K562 (cell line): ENCODE data around the gene GYG1. TPM values are rescaled to one million over a fixed set of nuclear protein-coding genes. Genes with fewer than 3 reads are reported as not detected.

ENCODE experiments used
- ATAC-seq: fragments of 200-7000 bp; cut with Tn5 transposase; 3 replicates; pipeline ENCODE4 v1.9.1; 2020; ENCODE audit warnings: moderate library complexity
- BruUV-seq: library from RNA; stranded (reverse); fragments of 400-500 nt; replicated peaks from 2 replicates; lab custom pipeline; 2021; lab: Mats Ljungman, UMichigan
- CTCF ChIA-PET: fragments of 300-600 bp; formaldehyde crosslinking; extraction: SDS; loops from one replicate; lab custom pipeline; 2021; ENCODE audit warnings: low intra/inter-chr PET ratio; lab: Yijun Ruan, JAX
- POLR2A ChIA-PET: fragments of 300-600, 350-650 bp; sonication (Branson Sonifier 250); formaldehyde crosslinking; extraction: SDS; loops from one replicate; lab custom pipeline; 2021; ENCODE audit warnings: antibody characterized with exemption, inconsistent platforms; lab: Yijun Ruan, JAX
- DNase-seq, 4 experiments: peaks; one replicate each; pipeline versions ENCODE4 v3.0.0 to v3.0.0-alpha.2; 2011 to 2018; ENCODE audit warnings: low spot score in 3 of 4, mixed read lengths in 3 of 4; ENCODE audit errors: extremely low read depth in 1 of 4
- FAIRE-seq: peaks from 2 replicates; lab custom pipeline; 2011; peaks lifted over from hg19 to GRCh38; lab: Jason Lieb, UNC
- H2AFZ ChIP-seq: 2 replicates; pipeline ENCODE4 v1.6.0; 2011; ENCODE audit warnings: low read depth, low read length, control low read depth, inconsistent platforms
- H3K27ac ChIP-seq: fragments of 200-600 bp; 3 replicates; pipeline ENCODE4 v1.8.0; 2011; ENCODE audit warnings: low read depth, mild to moderate bottlenecking, control low read depth, inconsistent platforms, low read length, moderate library complexity, mixed read lengths; ENCODE audit errors: extremely low read depth
- H3K27me3 ChIP-seq, 2 experiments: fragments of 300-600 bp in 1 of 2; 2 replicates in 1 of 2; 3 replicates in 1 of 2; pipeline versions ENCODE4 v1.6.0 to v1.8.0; 2011; ENCODE audit warnings: inconsistent platforms in 2 of 2, low read length in 2 of 2, mild to moderate bottlenecking in 1 of 2, mixed read lengths in 1 of 2, moderate library complexity in 1 of 2; ENCODE audit not compliant: control insufficient read depth in 2 of 2, insufficient read depth in 2 of 2
- H3K36me3 ChIP-seq: fragments of 300-600 bp; 3 replicates; pipeline ENCODE4 v1.8.0; 2011; ENCODE audit warnings: mild to moderate bottlenecking, low read length, inconsistent platforms; ENCODE audit not compliant: control insufficient read depth, insufficient read depth
- H3K4me1 ChIP-seq, 2 experiments: fragments of 200-600 bp in 1 of 2; replicated peaks in 1 of 2; 2 replicates in 1 of 2; 3 replicates in 1 of 2; pipeline versions ENCODE4 v1.5.1 to v1.8.0; 2011; ENCODE audit warnings: inconsistent platforms in 2 of 2, low read length in 2 of 2, mild to moderate bottlenecking in 1 of 2, mixed read lengths in 1 of 2, moderate library complexity in 1 of 2; ENCODE audit not compliant: control insufficient read depth in 2 of 2, insufficient read depth in 2 of 2
- H3K4me2 ChIP-seq: 2 replicates; pipeline ENCODE4 v1.6.1; 2011; ENCODE audit warnings: low read length, control low read depth, inconsistent platforms, mixed read lengths; ENCODE audit not compliant: insufficient read depth
- H3K4me3 ChIP-seq: fragments of 200-600 bp; sonication (generic), shearing (Covaris generic); 2 replicates; pipeline ENCODE4 v1.5.1; 2016; ENCODE audit warnings: control low read depth, inconsistent platforms
- H3K79me2 ChIP-seq: fragments of 200-600 bp; 3 replicates; pipeline ENCODE4 v1.8.0; 2011; ENCODE audit warnings: low read length, inconsistent platforms; ENCODE audit not compliant: control insufficient read depth, insufficient read depth
- H3K9ac ChIP-seq, 2 experiments: 2 replicates each; pipeline versions ENCODE4 v1.6.0 to v1.6.1; 2011; ENCODE audit warnings: low read depth in 2 of 2, low read length in 2 of 2, control low read depth in 1 of 2, inconsistent platforms in 1 of 2, mild to moderate bottlenecking in 1 of 2, mixed read lengths in 1 of 2; ENCODE audit not compliant: insufficient read depth in 1 of 2
- H3K9me1 ChIP-seq: one replicate; pipeline ENCODE4 v1.6.0; 2011; ENCODE audit warnings: inconsistent platforms, mild to moderate bottlenecking, low read length, moderate library complexity; ENCODE audit not compliant: control insufficient read depth, insufficient read depth
- H3K9me3 ChIP-seq: replicated peaks from 2 replicates; pipeline ENCODE4 v1.5.1; 2011; ENCODE audit warnings: low read depth, low read length, inconsistent platforms; ENCODE audit not compliant: control insufficient read depth, insufficient read depth
- H4K20me1 ChIP-seq: replicated peaks from 2 replicates; pipeline ENCODE4 v1.6.1; 2011; ENCODE audit warnings: low read length, inconsistent platforms, mixed read lengths; ENCODE audit not compliant: control insufficient read depth, insufficient read depth
- BACH1 ChIP-seq: fragments of 200-800 bp; sonication (Bioruptor generic); IDR thresholded peaks from 2 replicates; pipeline ENCODE4 v1.6.1; 2016; ENCODE audit warnings: missing genetic modification characterization, missing compliant biosample characterization
- CAMTA2 ChIP-seq: fragments of 250-450 bp; sonication (Bioruptor Pico); conservative IDR thresholded peaks from 2 replicates; pipeline ENCODE4 v1.5.1; 2022
- E2F3 ChIP-seq: fragments of 250-450 bp; sonication (Bioruptor Pico); IDR thresholded peaks from 2 replicates; pipeline ENCODE4 v1.4.0; 2020; ENCODE audit warnings: mild to moderate bottlenecking
- ERF ChIP-seq: fragments of 450-650 bp; formaldehyde crosslinking; IDR thresholded peaks from 2 replicates; pipeline ENCODE4 v1.4.0; 2020; ENCODE audit warnings: mild to moderate bottlenecking, mixed read lengths
- L3MBTL2 ChIP-seq: fragments of 450-650 bp; IDR thresholded peaks from 2 replicates; pipeline ENCODE4 v1.6.1; 2016; ENCODE audit warnings: mild to moderate bottlenecking, moderate library complexity
- NRF1 ChIP-seq, 2 experiments: fragments of 450-650 bp; IDR thresholded peaks in 1 of 2; conservative IDR thresholded peaks in 1 of 2; 2 replicates each; pipeline ENCODE4 v1.6.1; 2014; ENCODE audit warnings: mild to moderate bottlenecking in 2 of 2
- PHTF2 ChIP-seq: fragments of 250-450 bp; sonication (Bioruptor Pico); IDR thresholded peaks from 2 replicates; pipeline ENCODE4 v1.5.0; 2021; ENCODE audit warnings: mild to moderate bottlenecking
- RBBP5 ChIP-seq: fragments of 200-600 bp; sonication (generic); IDR thresholded peaks from 2 replicates; pipeline ENCODE4 v1.6.1; 2012; ENCODE audit warnings: borderline replicate concordance, mild to moderate bottlenecking, low read length, control low read depth, inconsistent platforms; ENCODE audit not compliant: insufficient read depth, poor library complexity, severe bottlenecking
- RBM34 ChIP-seq: fragments of 200-400 bp; formaldehyde crosslinking; IDR thresholded peaks from 2 replicates; pipeline ENCODE4 v1.6.1; 2018; ENCODE audit warnings: low read length, borderline replicate concordance; ENCODE audit not compliant: insufficient read depth
- TCF3 ChIP-seq: sonication (generic); formaldehyde crosslinking; IDR thresholded peaks from 2 replicates; pipeline ENCODE4 v1.4.0; 2020; ENCODE audit warnings: mild to moderate bottlenecking, missing genetic modification reagents
- WGBS: fragments of 100-300 bp; shearing (Covaris generic); methylation state at CpG from one replicate; pipeline ENCODE4 v1.1.6; 2016; ENCODE audit warnings: low coverage, mixed read lengths; ENCODE audit not compliant: insufficient coverage; ENCODE audit errors: missing lambda C conversion rate; 5-methylcytosine and 5-hydroxymethylcytosine counted together
- in situ Hi-C: fragments of 300-500 bp; cut with MboI; formaldehyde crosslinking; loops from 4 replicates; pipeline ENCODE4 v1.15.0; 2018; ENCODE audit warnings: inconsistent platforms, mixed read lengths
- intact Hi-C: fragments of 100-400 bp; cut with micrococcal nuclease; formaldehyde crosslinking; loops from 2 replicates; pipeline ENCODE4 v1.14.2; 2022
- polyA plus RNA-seq, 8 experiments: library from polyadenylated mRNA; depleted of rRNA in 4 of 8; stranded (reverse) in 5 of 8; unstranded in 3 of 8; fragments of >200 nt; fragmentation: Nextera tagmentation in 2 of 8; fragmentation: Illumina TruSeq in 1 of 8; extraction: Ambion mirVana in 2 of 8; extraction: Trizol in 1 of 8; gene quantifications; 2 replicates each; pipeline versions ENCODE4 v1.2.1 to v1.2.3, GENCODE V29; 2011 to 2014; ENCODE audit warnings: inconsistent platforms in 1 of 8, missing spikeins in 1 of 8
- total RNA-seq, 7 experiments: library from RNA; depleted of rRNA in 6 of 7; stranded (reverse); fragments of >200 nt in 6 of 7; fragmentation: Illumina TruSeq in 2 of 7; extraction: Trizol in 2 of 7; gene quantifications; 2 replicates each; pipeline versions ENCODE4 v1.2.1 to v1.2.3, GENCODE V29; 2011 to 2021; ENCODE audit warnings: low replicate concordance in 1 of 7
- TF ChIP-seq, protein P1 (sequence below): sonication (generic); formaldehyde crosslinking; IDR thresholded peaks from 2 replicates; pipeline ENCODE4 v1.8.1; 2023; ENCODE audit warnings: mild to moderate bottlenecking, missing genetic modification reagents, moderate library complexity
- TF ChIP-seq, protein P2 (sequence below): sonication (generic); formaldehyde crosslinking; IDR thresholded peaks from 2 replicates; pipeline ENCODE4 v1.8.0; 2022; ENCODE audit warnings: missing genetic modification reagents, mild to moderate bottlenecking, borderline replicate concordance
- TF ChIP-seq, protein P3 (sequence below): IDR thresholded peaks from 2 replicates; pipeline ENCODE4 v1.6.1; 2011; ENCODE audit not compliant: insufficient read length; ENCODE audit errors: extremely low read depth
- TF ChIP-seq, protein P4 (sequence below): fragments of 250-450 bp; sonication (Bioruptor Pico); IDR thresholded peaks from 2 replicates; pipeline ENCODE4 v1.4.0; 2020; ENCODE audit warnings: mild to moderate bottlenecking, moderate library complexity
- TF ChIP-seq, protein P5 (sequence below): sonication (generic); formaldehyde crosslinking; IDR thresholded peaks from 2 replicates; pipeline ENCODE4 v1.8.1; 2023; ENCODE audit warnings: mild to moderate bottlenecking, missing genetic modification reagents

Gene GYG1
- total and polyA plus RNA-seq, 9 of the 15 experiments (the other 6 are each of a cell fraction or from before 2014, with no cell fraction given): 14.6 to 38.4 (median 24.6) TPM

DNA sequence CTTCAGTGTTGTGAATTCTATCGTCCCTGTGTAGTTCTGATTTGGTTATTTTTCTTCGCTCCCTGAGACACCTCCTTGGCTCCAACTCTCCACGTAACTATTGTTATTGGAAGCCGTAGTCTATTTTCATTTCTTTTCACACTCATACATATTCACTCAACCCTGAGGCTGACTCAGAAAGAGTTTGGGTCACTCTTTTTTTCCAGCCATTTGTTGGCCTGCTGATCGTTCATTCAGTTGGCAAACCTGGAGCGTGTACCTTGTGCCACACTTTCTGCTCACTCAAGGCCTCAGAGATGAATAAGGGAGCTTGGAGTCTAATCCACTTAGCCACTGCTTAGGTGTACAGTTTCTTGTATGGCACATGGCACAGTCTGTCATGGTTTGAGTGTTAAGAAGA is 22.4 kb downstream of the GYG1 start:
- intact Hi-C loops (no loop called here), in situ Hi-C loops (no loop called here)
- Histone ChIP-seq H3K36me3 (peaks cover 28% of the 10 kb centered on the region), H3K9me3 (no peaks in the 10 kb centered on the region), H3K27ac (no peak overlapping the region), H4K20me1 (no peaks in the 10 kb centered on the region), H2AFZ (no peak overlapping the region), H3K4me3 (no peak overlapping the region), H3K9me1 (no peaks in the 10 kb centered on the region), H3K27me3 (no peaks in the 10 kb centered on the region), H3K79me2 (no peaks in the 10 kb centered on the region), H3K4me2 (no peak overlapping the region), H3K4me1 (no peaks in the 10 kb centered on the region; a peak in 1 of 5 replicates), H3K9ac (no peak overlapping the region)
- ATAC-seq (no peak), DNase-seq (no peak), FAIRE-seq (no peak)
- ChIA-PET POLR2A (no interaction called here), CTCF (no interaction called here)
- BruUV-seq: no TSS peak
- WGBS: 93% methylated on average over 6 of the region's 6 CpGs
- TF ChIP-seq, protein P1, sequence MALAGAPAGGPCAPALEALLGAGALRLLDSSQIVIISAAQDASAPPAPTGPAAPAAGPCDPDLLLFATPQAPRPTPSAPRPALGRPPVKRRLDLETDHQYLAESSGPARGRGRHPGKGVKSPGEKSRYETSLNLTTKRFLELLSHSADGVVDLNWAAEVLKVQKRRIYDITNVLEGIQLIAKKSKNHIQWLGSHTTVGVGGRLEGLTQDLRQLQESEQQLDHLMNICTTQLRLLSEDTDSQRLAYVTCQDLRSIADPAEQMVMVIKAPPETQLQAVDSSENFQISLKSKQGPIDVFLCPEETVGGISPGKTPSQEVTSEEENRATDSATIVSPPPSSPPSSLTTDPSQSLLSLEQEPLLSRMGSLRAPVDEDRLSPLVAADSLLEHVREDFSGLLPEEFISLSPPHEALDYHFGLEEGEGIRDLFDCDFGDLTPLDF: no peak
- TF ChIP-seq ERF: no peak
- TF ChIP-seq RBBP5: no peak
- TF ChIP-seq RBM34: no peak
- TF ChIP-seq PHTF2 (CRISPR knock-in tag): no peak
- TF ChIP-seq NRF1 (conservative IDR thresholded peaks at IDR 0.05 in 1 of 2, IDR thresholded peaks at IDR 0.05 in 1 of 2): no peak
- TF ChIP-seq, protein P2, sequence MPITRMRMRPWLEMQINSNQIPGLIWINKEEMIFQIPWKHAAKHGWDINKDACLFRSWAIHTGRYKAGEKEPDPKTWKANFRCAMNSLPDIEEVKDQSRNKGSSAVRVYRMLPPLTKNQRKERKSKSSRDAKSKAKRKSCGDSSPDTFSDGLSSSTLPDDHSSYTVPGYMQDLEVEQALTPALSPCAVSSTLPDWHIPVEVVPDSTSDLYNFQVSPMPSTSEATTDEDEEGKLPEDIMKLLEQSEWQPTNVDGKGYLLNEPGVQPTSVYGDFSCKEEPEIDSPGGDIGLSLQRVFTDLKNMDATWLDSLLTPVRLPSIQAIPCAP: no peak
- no peak for TF ChIP-seq TCF3 (CRISPR knock-in tag)
- TF ChIP-seq, protein P3, sequence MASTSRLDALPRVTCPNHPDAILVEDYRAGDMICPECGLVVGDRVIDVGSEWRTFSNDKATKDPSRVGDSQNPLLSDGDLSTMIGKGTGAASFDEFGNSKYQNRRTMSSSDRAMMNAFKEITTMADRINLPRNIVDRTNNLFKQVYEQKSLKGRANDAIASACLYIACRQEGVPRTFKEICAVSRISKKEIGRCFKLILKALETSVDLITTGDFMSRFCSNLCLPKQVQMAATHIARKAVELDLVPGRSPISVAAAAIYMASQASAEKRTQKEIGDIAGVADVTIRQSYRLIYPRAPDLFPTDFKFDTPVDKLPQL: no peak
- TF ChIP-seq BACH1 (tag): no peak
- TF ChIP-seq, protein P4, sequence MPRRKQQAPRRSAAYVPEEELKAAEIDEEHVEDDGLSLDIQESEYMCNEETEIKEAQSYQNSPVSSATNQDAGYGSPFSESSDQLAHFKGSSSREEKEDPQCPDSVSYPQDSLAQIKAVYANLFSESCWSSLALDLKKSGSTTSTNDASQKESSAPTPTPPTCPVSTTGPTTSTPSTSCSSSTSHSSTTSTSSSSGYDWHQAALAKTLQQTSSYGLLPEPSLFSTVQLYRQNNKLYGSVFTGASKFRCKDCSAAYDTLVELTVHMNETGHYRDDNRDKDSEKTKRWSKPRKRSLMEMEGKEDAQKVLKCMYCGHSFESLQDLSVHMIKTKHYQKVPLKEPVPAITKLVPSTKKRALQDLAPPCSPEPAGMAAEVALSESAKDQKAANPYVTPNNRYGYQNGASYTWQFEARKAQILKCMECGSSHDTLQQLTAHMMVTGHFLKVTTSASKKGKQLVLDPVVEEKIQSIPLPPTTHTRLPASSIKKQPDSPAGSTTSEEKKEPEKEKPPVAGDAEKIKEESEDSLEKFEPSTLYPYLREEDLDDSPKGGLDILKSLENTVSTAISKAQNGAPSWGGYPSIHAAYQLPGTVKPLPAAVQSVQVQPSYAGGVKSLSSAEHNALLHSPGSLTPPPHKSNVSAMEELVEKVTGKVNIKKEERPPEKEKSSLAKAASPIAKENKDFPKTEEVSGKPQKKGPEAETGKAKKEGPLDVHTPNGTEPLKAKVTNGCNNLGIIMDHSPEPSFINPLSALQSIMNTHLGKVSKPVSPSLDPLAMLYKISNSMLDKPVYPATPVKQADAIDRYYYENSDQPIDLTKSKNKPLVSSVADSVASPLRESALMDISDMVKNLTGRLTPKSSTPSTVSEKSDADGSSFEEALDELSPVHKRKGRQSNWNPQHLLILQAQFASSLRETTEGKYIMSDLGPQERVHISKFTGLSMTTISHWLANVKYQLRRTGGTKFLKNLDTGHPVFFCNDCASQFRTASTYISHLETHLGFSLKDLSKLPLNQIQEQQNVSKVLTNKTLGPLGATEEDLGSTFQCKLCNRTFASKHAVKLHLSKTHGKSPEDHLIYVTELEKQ (CRISPR knock-in tag): no peak
- no peak for TF ChIP-seq L3MBTL2
- no peak for TF ChIP-seq E2F3 (CRISPR knock-in tag)
- TF ChIP-seq, protein P5, sequence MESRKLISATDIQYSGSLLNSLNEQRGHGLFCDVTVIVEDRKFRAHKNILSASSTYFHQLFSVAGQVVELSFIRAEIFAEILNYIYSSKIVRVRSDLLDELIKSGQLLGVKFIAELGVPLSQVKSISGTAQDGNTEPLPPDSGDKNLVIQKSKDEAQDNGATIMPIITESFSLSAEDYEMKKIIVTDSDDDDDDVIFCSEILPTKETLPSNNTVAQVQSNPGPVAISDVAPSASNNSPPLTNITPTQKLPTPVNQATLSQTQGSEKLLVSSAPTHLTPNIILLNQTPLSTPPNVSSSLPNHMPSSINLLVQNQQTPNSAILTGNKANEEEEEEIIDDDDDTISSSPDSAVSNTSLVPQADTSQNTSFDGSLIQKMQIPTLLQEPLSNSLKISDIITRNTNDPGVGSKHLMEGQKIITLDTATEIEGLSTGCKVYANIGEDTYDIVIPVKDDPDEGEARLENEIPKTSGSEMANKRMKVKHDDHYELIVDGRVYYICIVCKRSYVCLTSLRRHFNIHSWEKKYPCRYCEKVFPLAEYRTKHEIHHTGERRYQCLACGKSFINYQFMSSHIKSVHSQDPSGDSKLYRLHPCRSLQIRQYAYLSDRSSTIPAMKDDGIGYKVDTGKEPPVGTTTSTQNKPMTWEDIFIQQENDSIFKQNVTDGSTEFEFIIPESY (CRISPR knock-in tag): no peak
- TF ChIP-seq CAMTA2 (CRISPR knock-in tag): no peak
